Heart left ventricle (tissue), 16 donors: ENCODE measurements around the gene CPA4. TPM values are rescaled to one million over a fixed set of nuclear protein-coding genes. Genes with fewer than 3 reads are reported as not detected.

Experiments used
- ATAC-seq, 4 donors: fragments of 200-7000 bp; cut with Tn5 transposase; one replicate each; pipeline ENCODE4 v1.9.1; 2020 to 2022; ENCODE audit warnings: moderate library complexity in 4 of 4, mild to moderate bottlenecking in 3 of 4, moderate number of reproducible peaks in 1 of 4
- DNase-seq, 5 donors: peaks; one replicate each; pipeline ENCODE4 v3.0.0-alpha.2; 2020
- H3K27ac ChIP-seq, 12 donors: fragments of 200-600 bp; sonication (generic) in 4 of 12; one replicate each; pipeline versions ENCODE4 v1.5.0 to v1.8.0; 2016 to 2022; ENCODE audit warnings: mild to moderate bottlenecking in 2 of 12
- H3K27me3 ChIP-seq, 9 donors: fragments of 200-600 bp; sonication (generic) in 2 of 9; one replicate each; pipeline versions ENCODE4 v1.5.1 to v1.8.0; 2016 to 2022; ENCODE audit warnings: mild to moderate bottlenecking in 3 of 9
- H3K36me3 ChIP-seq, 9 donors: fragments of 200-600 bp; sonication (generic) in 2 of 9; one replicate each; pipeline versions ENCODE4 v1.5.0 to v1.8.0; 2018 to 2022; ENCODE audit warnings: mild to moderate bottlenecking in 2 of 9
- H3K4me1 ChIP-seq, 12 donors: fragments of 200-600 bp; sonication (generic) in 4 of 12; one replicate each; pipeline versions ENCODE4 v1.5.0 to v1.8.0; 2016 to 2022; ENCODE audit warnings: mild to moderate bottlenecking in 3 of 12
- H3K4me3 ChIP-seq, 12 donors: fragments of 200-600 bp; sonication (generic) in 4 of 12; one replicate each; pipeline versions ENCODE4 v1.5.0 to v1.8.0; 2017 to 2022; ENCODE audit warnings: mild to moderate bottlenecking in 9 of 12, moderate library complexity in 4 of 12
- H3K9me3 ChIP-seq, 12 donors: fragments of 200-600 bp; sonication (generic) in 4 of 12; one replicate each; pipeline versions ENCODE4 v1.5.0 to v1.8.0; 2016 to 2022; ENCODE audit warnings: mild to moderate bottlenecking in 1 of 12
- CTCF ChIP-seq, 12 donors: fragments of 200-600 bp; sonication (generic) in 4 of 12; IDR thresholded peaks; one replicate each; pipeline versions ENCODE4 v1.5.0 to v1.8.0; 2018 to 2022; ENCODE audit warnings: antibody characterized with exemption in 12 of 12, mild to moderate bottlenecking in 5 of 12
- POLR2A ChIP-seq, 2 donors: fragments of 450-650 bp; IDR thresholded peaks; one replicate each; pipeline ENCODE4 v1.6.1; 2017; ENCODE audit warnings: antibody characterized with exemption in 2 of 2, mild to moderate bottlenecking in 2 of 2, moderate library complexity in 2 of 2
- WGBS, 4 donors: extraction: QIAGEN DNeasy Blood & Tissue Kit in 2 of 4; methylation state at CpG; one replicate each; pipeline versions ENCODE4 v1.1.5 to v1.1.7; 2013 to 2018; 5-methylcytosine and 5-hydroxymethylcytosine counted together
- intact Hi-C, 10 donors: fragments of 100-400 bp; cut with DNase I; formaldehyde crosslinking; loops; one replicate each; pipeline versions ENCODE4 v1.11.1 to v1.14.2; 2022
- polyA plus RNA-seq, 2 donors: library from polyadenylated mRNA; stranded (reverse); fragments of 200-250 nt; gene quantifications; one replicate each; pipeline ENCODE4 v1.2.3, GENCODE V29; 2013
- total RNA-seq, 9 donors: library from RNA; depleted of rRNA in 2 of 9; stranded (reverse); fragments of >200 nt in 2 of 9; fragmentation: NEBNext Ultra II Directional in 3 of 9; extraction: Animal tissue kit (Norgen Biotek cat#: 25700) in 3 of 9; gene quantifications; one replicate each; pipeline versions ENCODE4 v1.1.0 to v1.2.4, GENCODE V29; 2016 to 2023
- donor health status: ischemic (EF 13 %, LVEDD 7.1; RV severe dilation, severe dysfunction).
- donor health status: healthy with polysubstance abuse.
- donor health status: DM: no; HTN: yes; CAD: no.
- donor health status: DM: no; HTN: no; CAD: no.
- donor health status: ischemic (EF 25% LVEDD 6.9; RV normal size, moderate dysfunction).
- donor health status: ischemic (EF 25% LVEDD 5.7; RV mildly dilated, moderate dysfunction).
- donor health status: healthy.
- donor health status: DM: yes; HTN: yes; CAD: no.
- donor health status: ischemic (EF 35%, LVEDD 5.7; RV mildly dilated, moderate dysfunction).
- donor health status: nonischemic (EF 11% LVEDD 7.7; RV severe dilation, severe dysfunction).
- donor health status: DM: yes; HTN: yes; CAD: no.
- donor health status: PGD.
- donor health status: ischemic (EF 29% LVEDD 5.4; RV normal size, mild dysfunction).
- donor health status: nonischemic (EF 23%, LVEDD 6.1; RV moderate dilation, normal function).

Gene CPA4
- total and polyA plus RNA-seq, 11 donors: 0.06 to 22.2 (median 0.27) TPM; not detected in 7

- ATAC-seq (no peak), DNase-seq (no peak)
- Histone ChIP-seq H3K27ac (no peak overlapping the region), H3K27me3 (no peaks in the 10 kb centered on the region), H3K36me3 (no peaks in the 10 kb centered on the region), H3K4me3 (no peak overlapping the region), H3K4me1 (no peaks in the 10 kb centered on the region), H3K9me3 (peaks cover 0 to 24% (median 7%) of the 10 kb centered on the region in 12 donors)
- no peak for TF ChIP-seq CTCF (IDR thresholded peaks at IDR 0.05)
- TF ChIP-seq POLR2A (IDR thresholded peaks at IDR 0.05): no peak
- WGBS, 4 donors: 84 to 92% (median 88%) methylated on average over 8 of the region's 8 CpGs
- intact Hi-C loops: no loop called here
Measured at GRCh38 chr7:130363026-130363847, 70.3 kb downstream of the CPA4 start.

- Histone ChIP-seq H3K4me1 (peaks cover 0 to 9% (median 0%) of the 10 kb centered on the region in 12 donors), H3K9me3 (peaks cover 0 to 15% (median under 1%) of the 10 kb centered on the region in 12 donors), H3K27ac (no peak overlapping the region), H3K36me3 (no peaks in the 10 kb centered on the region), H3K27me3 (no peaks in the 10 kb centered on the region), H3K4me3 (no peak overlapping the region)
- ATAC-seq (no peak), DNase-seq (no peak)
- intact Hi-C loops: no loop called here
- TF ChIP-seq POLR2A (IDR thresholded peaks at IDR 0.05): no peak
- TF ChIP-seq CTCF (IDR thresholded peaks at IDR 0.05): no peak
- WGBS, 4 donors: 89 to 93% (median 91%) methylated on average over 4 of the region's 4 CpGs
Measured at GRCh38 chr7:130364451-130364850, 71.5 kb downstream of the CPA4 start.

- intact Hi-C loops: no loop called here
- Histone ChIP-seq H3K9me3 (peaks cover 0 to 9% (median 0%) of the 10 kb centered on the region in 12 donors), H3K36me3 (no peaks in the 10 kb centered on the region), H3K27me3 (no peaks in the 10 kb centered on the region), H3K4me1 (peaks cover 0 to 15% (median 3%) of the 10 kb centered on the region in 12 donors), H3K27ac (no peak overlapping the region), H3K4me3 (no peak overlapping the region)
- ATAC-seq (no peak), DNase-seq (no peak)
- TF ChIP-seq POLR2A (IDR thresholded peaks at IDR 0.05): no peak
- no peak for TF ChIP-seq CTCF (IDR thresholded peaks at IDR 0.05)
- 93 to 97% (median 95%) methylated on average over 2 of the region's 2 CpGs for WGBS, 4 donors
Measured at GRCh38 chr7:130365088-130365487, 72.1 kb downstream of the CPA4 start.

GRCh38 chr7:130365511-130366441 is 72.8 kb downstream of the CPA4 start:
- DNase-seq (no peak), ATAC-seq (no peak)
- intact Hi-C loops: no loop called here
- no peak for TF ChIP-seq CTCF (IDR thresholded peaks at IDR 0.05)
- TF ChIP-seq POLR2A (IDR thresholded peaks at IDR 0.05): no peak
- Histone ChIP-seq H3K27me3 (no peaks in the 10 kb centered on the region), H3K9me3 (peaks cover 0 to 2% (median 0%) of the 10 kb centered on the region in 12 donors), H3K4me1 (peaks cover 0 to 21% (median 3%) of the 10 kb centered on the region in 12 donors), H3K4me3 (no peak overlapping the region), H3K36me3 (no peaks in the 10 kb centered on the region), H3K27ac (no peak overlapping the region)
- WGBS, 4 donors: 82 to 90% (median 86%) methylated on average over 11 to 15 of the region's 15 CpGs
